Measurements from ENCODE around the gene KIAA2012. TPM values are rescaled to one million over a fixed set of nuclear protein-coding genes. Genes with fewer than 3 reads are reported as not detected.

KIAA2012 gene
- total and polyA plus RNA-seq, 2 of the 4 experiments (the other 2 are of a cell fraction), result under 0.01 to 0.09 TPM

- ATAC-seq (ENCODE audit: low read depth) (no peak), DNase-seq (no peak)
- Histone ChIP-seq H2AK5ac (ENCODE audit: low read depth, low read length) (no peak overlapping the region; the same call in 1 of the 2 replicates), H3K4me2 (ENCODE audit: low read depth, low read length) (no peak overlapping the region), H3K56ac (ENCODE audit: extremely low read depth, insufficient read depth, low read length) (no peak overlapping the region), H3K4me1 (ENCODE audit: control insufficient read depth, insufficient read depth, low read length) (peaks cover 5% of the 10 kb centered on the region), H2BK20ac (ENCODE audit: low read depth, low read length) (no peak overlapping the region), H4K91ac (ENCODE audit: insufficient read depth, low read depth, low read length) (no peak overlapping the region), H2AFZ (replicated peaks; ENCODE audit: low read length, poor library complexity) (no peak overlapping the region), H3K4ac (ENCODE audit: low read depth, low read length) (no peak overlapping the region), H3K79me1 (ENCODE audit: low read depth in 1 of 2, low read length in 2 of 2) (no peaks in the 10 kb centered on the region), H2BK15ac (ENCODE audit: low read depth, low read length) (no peak overlapping the region), H4K5ac (ENCODE audit: low read depth, low read length) (no peak overlapping the region), H3K27ac (ENCODE audit: insufficient read depth, low read length) (no peak overlapping the region), H4K20me1 (ENCODE audit: insufficient read depth, low read length) (no peaks in the 10 kb centered on the region), H3K36me3 (ENCODE audit: control insufficient read depth, insufficient read depth, low read length) (no peaks in the 10 kb centered on the region), H4K8ac (ENCODE audit: low read depth in 2 of 2, low read length in 2 of 2) (no peak overlapping the region), H3K27me3 (ENCODE audit: control insufficient read depth, insufficient read depth, low read length) (no peaks in the 10 kb centered on the region), H2AK9ac (replicated peaks; ENCODE audit: low read depth, low read length, poor library complexity) (no peak overlapping the region), H2BK120ac (ENCODE audit: low read depth, low read length) (no peak overlapping the region), H3K18ac (ENCODE audit: low read depth, low read length) (no peak overlapping the region), H3K23ac (ENCODE audit: low read depth, low read length) (no peak overlapping the region), H3K9me3 (ENCODE audit: control insufficient read depth, insufficient read depth, low read length) (no peaks in the 10 kb centered on the region), H2BK5ac (ENCODE audit: low read depth, low read length, poor library complexity, severe bottlenecking) (no peak overlapping the region), H3K9me1 (ENCODE audit: insufficient read depth, low read length) (0 out of 2 replicates have a peak, but pooled peaks cover 3% of the 10 kb centered on the region), H3K14ac (replicated peaks; ENCODE audit: low read depth, low read length) (no peak overlapping the region), H3K4me3 (ENCODE audit: insufficient read depth, low read depth, low read length) (no peak overlapping the region), H3K9ac (ENCODE audit: low read depth, low read length) (no peak overlapping the region)
- no peak for TF ChIP-seq RCOR1 (IDR thresholded peaks at IDR 0.05; ENCODE audit: insufficient replicate concordance, low read length)
- no peak for TF ChIP-seq SMC3 (IDR thresholded peaks at IDR 0.05; ENCODE audit: low read depth, low read length)
- no peak for TF ChIP-seq NFE2L2 (IDR thresholded peaks at IDR 0.05; ENCODE audit: low read depth, low read length)
- no peak for TF ChIP-seq CTCF (conservative IDR thresholded peaks at IDR 0.05; ENCODE audit: low read depth, low read length)
- TF ChIP-seq MAZ (IDR thresholded peaks at IDR 0.05; ENCODE audit: borderline replicate concordance, low read depth, low read length), result no peak
- no peak for TF ChIP-seq MXI1 (IDR thresholded peaks at IDR 0.05; ENCODE audit: borderline replicate concordance, low read depth, low read length)
- TF ChIP-seq MAFK (IDR thresholded peaks at IDR 0.05; ENCODE audit: low read depth, low read length), result no peak
- no peak for TF ChIP-seq POLR2A (IDR thresholded peaks at IDR 0.05; ENCODE audit: low read depth, low read length)
- no peak for TF ChIP-seq USF2 (IDR thresholded peaks at IDR 0.05; ENCODE audit: low read depth, low read length)
- TF ChIP-seq FOS (IDR thresholded peaks at IDR 0.05; ENCODE audit: low read depth, low read length), result no peak
- no peak for TF ChIP-seq CHD1 (IDR thresholded peaks at IDR 0.05; ENCODE audit: low read depth, low read length)
- in situ Hi-C loops (cut with MboI; ENCODE audit: low sequenced_read_pairs) (no loop called here), intact Hi-C loops (cut with micrococcal nuclease) (no loop called here), dilution Hi-C loops (cut with HindIII; ENCODE audit: low sequenced_read_pairs, unreplicated experiment) (no loop called here)
- POLR2A ChIA-PET (ENCODE audit: unreplicated experiment), result no interaction called here
- BruUV-seq (replicated peaks), result no TSS peak
- CTCF ChIA-PET, result no interaction called here
These were observed 22.4 kb upstream of the KIAA2012 start for GRCh38 chr2:202050652-202051051.

All from IMR-90 (cell line).